Esophagus squamous epithelium (tissue), 4 donors: ENCODE data around the gene BRIP1.

Experiments
- CTCF ChIP-seq, 6 experiments: fragments of 450-650 bp in 4 of 6; fragments of 200-600 bp in 2 of 6; sonication (generic) in 2 of 6; IDR thresholded peaks; one replicate each; pipeline ENCODE4 v1.5.1; 2016 to 2019; ENCODE audit warnings: antibody characterized with exemption in 6 of 6, mild to moderate bottlenecking in 4 of 6, moderate library complexity in 4 of 6
- POLR2A ChIP-seq, 4 donors: fragments of 450-650 bp; IDR thresholded peaks; one replicate each; pipeline ENCODE4 v1.6.1; 2017; ENCODE audit warnings: antibody characterized with exemption in 4 of 4, mild to moderate bottlenecking in 4 of 4, moderate library complexity in 3 of 4

GRCh38 chr17:61709567-61709966 lies 153.8 kb downstream of the BRIP1 start:
- TF ChIP-seq CTCF (IDR thresholded peaks at IDR 0.05) = no peak
- TF ChIP-seq POLR2A (IDR thresholded peaks at IDR 0.05) = no peak
